HEK293 (cell line): Measurements from ENCODE around the gene C1QTNF1.

ENCODE experiments used
- CTCF ChIA-PET: fragments of 350-600 bp; formaldehyde crosslinking; extraction: SDS; loops from one replicate; lab custom pipeline; 2021; ENCODE audit warnings: antibody characterized with exemption; lab: Yijun Ruan, JAX
- POLR2A ChIA-PET: fragments of 300-600 bp; formaldehyde crosslinking; extraction: SDS; loops from one replicate; lab custom pipeline; 2020; ENCODE audit warnings: antibody characterized with exemption, inconsistent platforms; lab: Yijun Ruan, JAX
- H3K27ac ChIP-seq: fragments of 200-500 bp; sonication (Bioruptor generic); 2 replicates; pipeline ENCODE4 v1.5.1; 2014; ENCODE audit warnings: low read depth, low read length, control low read depth, inconsistent platforms; ENCODE audit errors: extremely low read depth
- H3K36me3 ChIP-seq, 2 experiments: fragments of 200-500 bp in 1 of 2; sonication (Bioruptor generic) in 1 of 2; 1 replicate in 1 of 2; 2 replicates in 1 of 2; pipeline ENCODE4 v1.5.1; 2014 to 2017; ENCODE audit warnings: inconsistent platforms in 2 of 2, low read length in 2 of 2; ENCODE audit not compliant: control insufficient read depth in 2 of 2, insufficient read depth in 1 of 2
- H3K4me1 ChIP-seq: fragments of 200-500 bp; sonication (Bioruptor generic); 2 replicates; pipeline ENCODE4 v1.5.1; 2014; ENCODE audit warnings: mild to moderate bottlenecking, low read length, inconsistent platforms; ENCODE audit not compliant: control insufficient read depth, insufficient read depth
- H3K4me3 ChIP-seq: 2 replicates; pipeline ENCODE4 v1.5.1; 2011; ENCODE audit warnings: low read depth, mild to moderate bottlenecking, control low read depth, low read length, moderate library complexity
- H3K9me3 ChIP-seq: fragments of 200-500 bp; sonication (Bioruptor generic); 2 replicates; pipeline ENCODE4 v1.5.1; 2014; ENCODE audit warnings: low read depth, low read length, inconsistent platforms; ENCODE audit not compliant: control insufficient read depth, insufficient read depth
- FEZF1 ChIP-seq: fragments of 450-650 bp; formaldehyde crosslinking; IDR thresholded peaks from 2 replicates; pipeline ENCODE4 v1.5.1; 2016; ENCODE audit warnings: missing biosample characterization, missing genetic modification characterization
- GLIS1 ChIP-seq: fragments of 450-650 bp; formaldehyde crosslinking; IDR thresholded peaks from 2 replicates; pipeline ENCODE4 v1.5.1; 2016; ENCODE audit warnings: missing biosample characterization, missing genetic modification characterization
- PATZ1 ChIP-seq: fragments of 450-650 bp; formaldehyde crosslinking; IDR thresholded peaks from 2 replicates; pipeline ENCODE4 v1.5.1; 2016; ENCODE audit warnings: missing biosample characterization, missing genetic modification characterization
- SCRT2 ChIP-seq: fragments of 450-650 bp; formaldehyde crosslinking; IDR thresholded peaks from 2 replicates; pipeline ENCODE4 v1.5.1; 2016; ENCODE audit warnings: missing biosample characterization, missing genetic modification characterization
- SETDB1 ChIP-seq: IDR thresholded peaks from one replicate; pipeline ENCODE4 v1.6.1; 2017; ENCODE audit warnings: mild to moderate bottlenecking, low read length, moderate library complexity, mixed read lengths; ENCODE audit not compliant: insufficient read length
- ZBTB11 ChIP-seq: fragments of 450-650 bp; formaldehyde crosslinking; conservative IDR thresholded peaks from 2 replicates; pipeline ENCODE4 v1.5.1; 2016; ENCODE audit warnings: low read depth, missing biosample characterization, missing genetic modification characterization
- ZBTB6 ChIP-seq: fragments of 450-650 bp; formaldehyde crosslinking; IDR thresholded peaks from 2 replicates; pipeline ENCODE4 v1.5.1; 2017; ENCODE audit warnings: missing biosample characterization, missing genetic modification characterization
- ZNF133 ChIP-seq: fragments of 450-650 bp; formaldehyde crosslinking; IDR thresholded peaks from 2 replicates; pipeline ENCODE4 v1.5.1; 2016; ENCODE audit warnings: missing biosample characterization, missing genetic modification characterization
- ZNF23 ChIP-seq: fragments of 450-650 bp; formaldehyde crosslinking; IDR thresholded peaks from 2 replicates; pipeline ENCODE4 v1.5.1; 2016; ENCODE audit warnings: missing biosample characterization, missing genetic modification characterization, borderline replicate concordance
- ZNF280C ChIP-seq: fragments of 450-650 bp; formaldehyde crosslinking; IDR thresholded peaks from 2 replicates; pipeline ENCODE4 v1.5.1; 2016; ENCODE audit warnings: missing biosample characterization, missing genetic modification characterization
- ZNF280D ChIP-seq: fragments of 450-650 bp; formaldehyde crosslinking; IDR thresholded peaks from 2 replicates; pipeline ENCODE4 v1.5.1; 2016; ENCODE audit warnings: missing biosample characterization, missing genetic modification characterization
- ZNF394 ChIP-seq: fragments of 450-650 bp; formaldehyde crosslinking; IDR thresholded peaks from 2 replicates; pipeline ENCODE4 v1.5.1; 2016; ENCODE audit warnings: missing biosample characterization, missing genetic modification characterization, mild to moderate bottlenecking, moderate library complexity, borderline replicate concordance
- ZNF544 ChIP-seq: fragments of 450-650 bp; formaldehyde crosslinking; IDR thresholded peaks from 2 replicates; pipeline ENCODE4 v1.5.0; 2017; ENCODE audit warnings: missing biosample characterization, missing genetic modification characterization
- ZNF600 ChIP-seq: fragments of 450-650 bp; formaldehyde crosslinking; IDR thresholded peaks from 2 replicates; pipeline ENCODE4 v1.5.1; 2016; ENCODE audit warnings: missing biosample characterization, missing genetic modification characterization
- ZNF621 ChIP-seq: fragments of 450-650 bp; formaldehyde crosslinking; IDR thresholded peaks from 2 replicates; pipeline ENCODE4 v1.5.1; 2017; ENCODE audit warnings: missing biosample characterization, missing genetic modification characterization
- ZNF639 ChIP-seq: fragments of 450-650 bp; formaldehyde crosslinking; IDR thresholded peaks from 2 replicates; pipeline ENCODE4 v1.5.1; 2016; ENCODE audit warnings: missing biosample characterization, missing genetic modification characterization
- ZNF664 ChIP-seq: fragments of 450-650 bp; formaldehyde crosslinking; IDR thresholded peaks from 2 replicates; pipeline ENCODE4 v1.5.1; 2016; ENCODE audit warnings: missing biosample characterization, missing genetic modification characterization
- ZNF777 ChIP-seq: fragments of 450-650 bp; formaldehyde crosslinking; IDR thresholded peaks from 2 replicates; pipeline ENCODE4 v1.5.1; 2017; ENCODE audit warnings: missing biosample characterization, missing genetic modification characterization, borderline replicate concordance

The C1QTNF1 gene

GRCh38 chr17:79053251-79053925 lies 29.4 kb downstream of the C1QTNF1 start:
- H3K27ac ChIP-seq, result no peak overlapping the region
- no peaks in the 10 kb centered on the region for H3K4me1 ChIP-seq
- TF ChIP-seq ZNF777 (tag by site-specific recombination), result no peak
- TF ChIP-seq FEZF1 (tag by site-specific recombination), result no peak
- 0 out of 2 replicates have a peak, but pooled peaks have one; percentile 2 for TF ChIP-seq ZNF664 (tag by site-specific recombination)
- TF ChIP-seq ZNF621 (tag by site-specific recombination), result no peak
- TF ChIP-seq SCRT2, result peak; percentile 78
- 0 out of 2 replicates have a peak, but pooled peaks have one; percentile 6 for TF ChIP-seq GLIS1 (tag by site-specific recombination)
- no peaks in the 10 kb centered on the region for H3K9me3 ChIP-seq
- ChIA-PET POLR2A (interaction anchor here (0.8 kb wide), 1 partner anchor 31 kb away, joined by 3 read pairs; no protein-coding TSS in a partner anchor), CTCF (interaction anchor here (0.8 to 4.4 kb wide), 7 partner anchors 11 to 339 kb away, joined by 3 to 20 read pairs (median 4); no protein-coding TSS in a partner anchor)
- no peaks in the 10 kb centered on the region for H3K36me3 ChIP-seq
- no peak overlapping the region for H3K4me3 ChIP-seq

- CTCF ChIA-PET, result interaction anchor here (1.5 to 4.6 kb wide), 4 partner anchors 9 to 338 kb away, joined by 3 to 20 read pairs (median 11); no protein-coding TSS in a partner anchor
- no peaks in the 10 kb centered on the region for H3K4me1 ChIP-seq
- POLR2A ChIA-PET, result no interaction called here
- TF ChIP-seq ZNF133 (tag by site-specific recombination), result peak; percentile 97
- TF ChIP-seq ZNF280D (tag by site-specific recombination), result peak; percentile 60; the same call in 1 of the 2 replicates
- no peak for TF ChIP-seq ZNF600 (tag by site-specific recombination)
- peak; percentile 78 for TF ChIP-seq SETDB1
- no peak for TF ChIP-seq ZBTB11 (tag by site-specific recombination)
- no peak for TF ChIP-seq PATZ1 (tag by site-specific recombination)
- no peak for TF ChIP-seq ZNF394 (tag by site-specific recombination)
- TF ChIP-seq ZNF544, result no peak
- TF ChIP-seq ZNF639 (tag by site-specific recombination), result 0 out of 2 replicates have a peak, but pooled peaks have one; percentile 25
- no peak for TF ChIP-seq ZBTB6 (tag by site-specific recombination)
- TF ChIP-seq ZNF23, result no peak
- no peak for TF ChIP-seq ZNF280C
Measured at GRCh38 chr17:79054200-79054960, 30.4 kb downstream of the C1QTNF1 start.

More at GRCh38 chr17:79054200-79054960, 30.4 kb downstream of the C1QTNF1 start:
- H3K27ac ChIP-seq, result no peak overlapping the region
- no peak overlapping the region for H3K4me3 ChIP-seq
- no peaks in the 10 kb centered on the region for H3K36me3 ChIP-seq
- no peaks in the 10 kb centered on the region for H3K9me3 ChIP-seq
